Gastrocnemius medialis (tissue), 4 donors: ENCODE results near the gene LRRC26.

Experiments
- POLR2A ChIP-seq, 2 donors: fragments of 450-650 bp; IDR thresholded peaks; one replicate each; pipeline ENCODE4 v1.6.1; 2017; ENCODE audit warnings: antibody characterized with exemption in 2 of 2, mild to moderate bottlenecking in 2 of 2, moderate library complexity in 2 of 2
- TF ChIP-seq, protein P1 (sequence below), 5 experiments: fragments of 450-650 bp in 3 of 5; fragments of 200-600 bp in 2 of 5; sonication (generic) in 2 of 5; IDR thresholded peaks in 4 of 5; conservative IDR thresholded peaks in 1 of 5; 1 replicate in 4 of 5; 2 replicates in 1 of 5; pipeline ENCODE4 v1.5.1; 2016 to 2019; ENCODE audit warnings: antibody characterized with exemption in 5 of 5, mild to moderate bottlenecking in 3 of 5, moderate library complexity in 3 of 5

DNA sequence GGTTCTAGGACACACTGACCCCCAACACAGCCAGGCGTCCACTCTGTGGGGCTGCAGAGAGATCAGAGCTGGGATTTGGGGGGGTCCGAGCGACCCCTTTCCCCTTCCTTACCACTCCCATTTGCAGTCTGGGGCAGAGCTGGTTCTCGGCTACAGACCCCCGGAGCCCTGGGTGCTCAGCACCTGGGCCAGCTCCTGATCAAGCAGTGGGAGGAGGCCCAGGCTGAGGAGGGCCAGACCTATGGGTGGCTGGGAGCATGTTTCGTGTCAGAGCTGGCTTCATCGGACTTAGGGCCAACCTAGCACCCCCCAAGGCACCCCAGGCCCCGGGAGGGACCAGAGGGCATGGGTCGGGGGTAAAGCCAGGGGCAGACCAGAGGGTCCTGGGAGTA lies 23.3 kb downstream of the LRRC26 start:
- TF ChIP-seq, protein P1, sequence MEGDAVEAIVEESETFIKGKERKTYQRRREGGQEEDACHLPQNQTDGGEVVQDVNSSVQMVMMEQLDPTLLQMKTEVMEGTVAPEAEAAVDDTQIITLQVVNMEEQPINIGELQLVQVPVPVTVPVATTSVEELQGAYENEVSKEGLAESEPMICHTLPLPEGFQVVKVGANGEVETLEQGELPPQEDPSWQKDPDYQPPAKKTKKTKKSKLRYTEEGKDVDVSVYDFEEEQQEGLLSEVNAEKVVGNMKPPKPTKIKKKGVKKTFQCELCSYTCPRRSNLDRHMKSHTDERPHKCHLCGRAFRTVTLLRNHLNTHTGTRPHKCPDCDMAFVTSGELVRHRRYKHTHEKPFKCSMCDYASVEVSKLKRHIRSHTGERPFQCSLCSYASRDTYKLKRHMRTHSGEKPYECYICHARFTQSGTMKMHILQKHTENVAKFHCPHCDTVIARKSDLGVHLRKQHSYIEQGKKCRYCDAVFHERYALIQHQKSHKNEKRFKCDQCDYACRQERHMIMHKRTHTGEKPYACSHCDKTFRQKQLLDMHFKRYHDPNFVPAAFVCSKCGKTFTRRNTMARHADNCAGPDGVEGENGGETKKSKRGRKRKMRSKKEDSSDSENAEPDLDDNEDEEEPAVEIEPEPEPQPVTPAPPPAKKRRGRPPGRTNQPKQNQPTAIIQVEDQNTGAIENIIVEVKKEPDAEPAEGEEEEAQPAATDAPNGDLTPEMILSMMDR (IDR thresholded peaks at IDR 0.05 in 4 of 5, conservative IDR thresholded peaks at IDR 0.05 in 1 of 5): no peak
- no peak for TF ChIP-seq POLR2A (IDR thresholded peaks at IDR 0.05)
